Kidney glomerular epithelial cell (primary cell): Measurements from ENCODE around the gene NAXE.
"Not testable (repeated sequence)": the region's sequence is repeated elsewhere in the genome, so short reads cannot be mapped to it uniquely, and the experiment has no call there.

Experiments used
- DNase-seq: peaks from one replicate; lab custom pipeline; 2025; lab: John Stamatoyannopoulos, UW

Gene NAXE

GRCh38 chr1:156593661-156593989 is 2.0 kb downstream of the NAXE start:
- DNase-seq: no peak

GRCh38 chr1:156594190-156594589 is 2.6 kb downstream of the NAXE start:
- no peak for DNase-seq

- no peak for DNase-seq
These were observed 3.4 kb downstream of the NAXE start for GRCh38 chr1:156595016-156595415.

GRCh38 chr1:156596426-156596825 is 4.8 kb downstream of the NAXE start:
- DNase-seq: no peak

- no peak for DNase-seq
These were observed 6.5 kb downstream of the NAXE start for GRCh38 chr1:156598125-156598524.

GRCh38 chr1:156598731-156599432 is 7.3 kb downstream of the NAXE start:
- DNase-seq: no peak

GRCh38 chr1:156599811-156600210 is 8.2 kb downstream of the NAXE start:
- DNase-seq: no peak

GRCh38 chr1:156600733-156601121 is 9.2 kb downstream of the NAXE start:
- peak; percentile 60 for DNase-seq

GRCh38 chr1:156601122-156601830 is 9.7 kb downstream of the NAXE start, which contains the start of gene GPATCH4:
GPATCH4 (minus strand) TSS chr1:156601479.
- DNase-seq: peak; percentile 86

- DNase-seq: no peak
These were observed 10.3 kb downstream of the NAXE start for GRCh38 chr1:156601892-156602291.

- DNase-seq: no peak
These were observed 11.0 kb downstream of the NAXE start for GRCh38 chr1:156602557-156602993.

- not testable (repeated sequence) for DNase-seq
These were observed 15.8 kb downstream of the NAXE start for GRCh38 chr1:156607344-156607743.

GRCh38 chr1:156608036-156608674 is 16.6 kb downstream of the NAXE start:
- peak; percentile 82 for DNase-seq

- peak; percentile 10 for DNase-seq
These were observed 17.4 kb downstream of the NAXE start for GRCh38 chr1:156608981-156609380.

GRCh38 chr1:156610072-156610471 is 18.5 kb downstream of the NAXE start:
- not testable (repeated sequence) for DNase-seq

GRCh38 chr1:156612666-156613065 is 21.1 kb downstream of the NAXE start:
- DNase-seq: no peak

GRCh38 chr1:156615946-156616345 is 24.4 kb downstream of the NAXE start:
- DNase-seq: no peak

GRCh38 chr1:156616463-156616862 is 24.9 kb downstream of the NAXE start:
- no peak for DNase-seq

GRCh38 chr1:156618853-156619581 is 27.4 kb downstream of the NAXE start, which contains the start of gene HAPLN2:
HAPLN2 (plus strand) TSS chr1:156619415; CDS start chr1:156623491, 4,076 bp downstream.
- no peak for DNase-seq

- no peak for DNase-seq
These were observed 28.0 kb downstream of the NAXE start for GRCh38 chr1:156619582-156619955.

- DNase-seq: no peak
These were observed 31.2 kb downstream of the NAXE start for GRCh38 chr1:156622581-156623297.
